ENCODE data around the gene HELZ2. TPM values are rescaled to one million over a fixed set of nuclear protein-coding genes. Genes with fewer than 3 reads are reported as not detected.

The HELZ2 gene
- total RNA-seq, 2 donors from 2014 or later, result 37.1 to 46.1 TPM

DNA sequence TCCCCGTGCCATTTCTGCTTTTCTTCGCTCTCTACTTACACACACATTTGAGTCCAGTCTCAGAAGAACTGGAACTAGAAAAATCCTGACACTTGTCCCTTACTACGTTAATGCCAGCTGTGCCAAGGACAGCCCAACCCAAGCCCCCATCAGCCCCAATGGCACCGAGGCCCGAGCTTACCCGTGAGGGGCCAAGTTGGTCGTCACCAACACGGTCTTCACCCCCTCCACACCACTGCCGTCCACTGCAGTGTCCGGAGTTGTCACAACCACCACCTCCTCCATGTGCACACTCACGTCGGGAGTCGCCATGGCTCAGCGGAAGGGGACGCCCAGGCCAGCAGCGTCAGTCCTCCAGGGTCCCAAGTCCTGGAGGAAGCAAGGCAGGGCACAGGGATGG, 45.0 kb upstream of the HELZ2 start:
- 97% methylated on average over 16 of the region's 16 CpGs for WGBS
- no peak for DNase-seq (ENCODE audit: low spot score)
- TF ChIP-seq POLR2AphosphoS5 (IDR thresholded peaks at IDR 0.05) (no peak), POLR2A (IDR thresholded peaks at IDR 0.05) (no peak)
- TF ChIP-seq, protein P1, sequence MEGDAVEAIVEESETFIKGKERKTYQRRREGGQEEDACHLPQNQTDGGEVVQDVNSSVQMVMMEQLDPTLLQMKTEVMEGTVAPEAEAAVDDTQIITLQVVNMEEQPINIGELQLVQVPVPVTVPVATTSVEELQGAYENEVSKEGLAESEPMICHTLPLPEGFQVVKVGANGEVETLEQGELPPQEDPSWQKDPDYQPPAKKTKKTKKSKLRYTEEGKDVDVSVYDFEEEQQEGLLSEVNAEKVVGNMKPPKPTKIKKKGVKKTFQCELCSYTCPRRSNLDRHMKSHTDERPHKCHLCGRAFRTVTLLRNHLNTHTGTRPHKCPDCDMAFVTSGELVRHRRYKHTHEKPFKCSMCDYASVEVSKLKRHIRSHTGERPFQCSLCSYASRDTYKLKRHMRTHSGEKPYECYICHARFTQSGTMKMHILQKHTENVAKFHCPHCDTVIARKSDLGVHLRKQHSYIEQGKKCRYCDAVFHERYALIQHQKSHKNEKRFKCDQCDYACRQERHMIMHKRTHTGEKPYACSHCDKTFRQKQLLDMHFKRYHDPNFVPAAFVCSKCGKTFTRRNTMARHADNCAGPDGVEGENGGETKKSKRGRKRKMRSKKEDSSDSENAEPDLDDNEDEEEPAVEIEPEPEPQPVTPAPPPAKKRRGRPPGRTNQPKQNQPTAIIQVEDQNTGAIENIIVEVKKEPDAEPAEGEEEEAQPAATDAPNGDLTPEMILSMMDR (IDR thresholded peaks at IDR 0.05), result no peak
- H3K4me1 ChIP-seq (replicated peaks), result no peaks in the 10 kb centered on the region
- H3K9me3 ChIP-seq, result no peaks in the 10 kb centered on the region
- H3K36me3 ChIP-seq, result peaks cover 0 to 13% of the 10 kb centered on the region in 2 donors
- intact Hi-C loops (cut with DNase I), result no loop called here
- H3K4me3 ChIP-seq, result no peak overlapping the region
- H3K27ac ChIP-seq, result no peak overlapping the region
- no peaks in the 10 kb centered on the region for H3K27me3 ChIP-seq (replicated peaks; ENCODE audit: insufficient read depth)

DNA sequence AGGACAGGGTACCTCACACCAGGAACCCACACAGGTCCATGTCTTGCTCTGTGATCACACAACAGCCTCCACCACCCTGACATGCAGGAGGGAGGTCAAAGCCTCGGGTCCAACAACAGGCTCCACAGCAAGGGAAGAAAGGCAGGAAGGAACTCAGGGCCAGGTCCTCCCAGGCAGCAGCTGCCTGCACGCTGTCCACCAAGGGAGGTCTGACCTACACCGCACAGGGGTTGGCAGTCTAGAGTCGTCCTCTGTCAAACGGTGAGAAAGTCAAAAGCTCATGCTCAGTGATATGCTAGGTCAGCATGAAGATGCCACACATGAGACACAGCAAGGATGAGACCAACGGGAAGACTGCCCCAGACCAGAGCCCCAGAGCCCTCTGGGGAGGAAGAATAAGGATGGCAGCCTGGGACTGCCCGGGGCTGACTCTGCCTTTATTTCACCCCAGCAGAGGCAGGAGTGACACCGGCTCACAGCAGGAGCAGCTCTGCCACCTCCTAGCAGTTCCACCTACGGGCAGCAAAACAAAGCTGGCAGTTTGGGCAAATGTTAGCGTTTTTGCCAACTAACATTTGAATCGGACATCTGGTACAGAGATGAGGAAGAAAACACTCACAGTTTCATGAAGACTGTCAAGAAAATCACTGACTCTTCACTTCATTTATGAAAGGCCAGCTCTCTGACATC, 44.4 kb upstream of the HELZ2 start:
- Histone ChIP-seq H3K36me3 (peaks cover 0 to 13% of the 10 kb centered on the region in 2 donors), H3K27ac (no peak overlapping the region), H3K9me3 (no peaks in the 10 kb centered on the region), H3K4me1 (replicated peaks) (no peaks in the 10 kb centered on the region), H3K27me3 (replicated peaks; ENCODE audit: insufficient read depth) (no peaks in the 10 kb centered on the region), H3K4me3 (no peak overlapping the region)
- 91% methylated on average over 10 of the region's 11 CpGs for WGBS
- intact Hi-C loops (cut with DNase I), result no loop called here
- TF ChIP-seq, protein P1 (IDR thresholded peaks at IDR 0.05), result no peak
- no peak for TF ChIP-seq POLR2AphosphoS5 (IDR thresholded peaks at IDR 0.05)
- TF ChIP-seq POLR2A (IDR thresholded peaks at IDR 0.05), result no peak
- no peak for DNase-seq (ENCODE audit: low spot score)

DNA sequence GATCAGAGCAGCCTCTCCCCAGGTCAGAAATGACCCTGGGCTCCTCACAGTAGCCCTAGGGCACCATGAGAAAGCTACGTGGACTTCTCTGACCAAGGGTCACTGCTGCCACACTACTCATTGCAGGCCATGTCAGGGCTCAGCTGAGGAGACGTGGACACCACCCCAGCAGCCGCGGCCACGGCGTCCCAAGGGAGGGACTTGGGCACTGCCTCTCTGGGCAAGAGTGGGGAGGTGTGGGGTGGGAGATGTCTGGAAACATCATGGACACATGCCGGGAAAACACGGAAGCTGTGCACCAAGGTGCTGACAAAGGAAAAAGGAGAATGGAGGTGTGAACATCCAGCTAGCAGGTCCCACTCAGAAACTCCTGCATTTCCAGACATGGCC, 43.8 kb upstream of the HELZ2 start:
- Histone ChIP-seq H3K9me3 (no peaks in the 10 kb centered on the region), H3K36me3 (peaks cover 0 to 13% of the 10 kb centered on the region in 2 donors), H3K4me3 (no peak overlapping the region), H3K4me1 (replicated peaks) (no peaks in the 10 kb centered on the region), H3K27ac (no peak overlapping the region), H3K27me3 (replicated peaks; ENCODE audit: insufficient read depth) (no peaks in the 10 kb centered on the region)
- intact Hi-C loops (cut with DNase I), result no loop called here
- WGBS, result 96% methylated on average over 8 of the region's 8 CpGs
- no peak for DNase-seq (ENCODE audit: low spot score)
- TF ChIP-seq POLR2A (IDR thresholded peaks at IDR 0.05) (no peak), POLR2AphosphoS5 (IDR thresholded peaks at IDR 0.05) (no peak)
- TF ChIP-seq, protein P1 (IDR thresholded peaks at IDR 0.05), result no peak

DNA sequence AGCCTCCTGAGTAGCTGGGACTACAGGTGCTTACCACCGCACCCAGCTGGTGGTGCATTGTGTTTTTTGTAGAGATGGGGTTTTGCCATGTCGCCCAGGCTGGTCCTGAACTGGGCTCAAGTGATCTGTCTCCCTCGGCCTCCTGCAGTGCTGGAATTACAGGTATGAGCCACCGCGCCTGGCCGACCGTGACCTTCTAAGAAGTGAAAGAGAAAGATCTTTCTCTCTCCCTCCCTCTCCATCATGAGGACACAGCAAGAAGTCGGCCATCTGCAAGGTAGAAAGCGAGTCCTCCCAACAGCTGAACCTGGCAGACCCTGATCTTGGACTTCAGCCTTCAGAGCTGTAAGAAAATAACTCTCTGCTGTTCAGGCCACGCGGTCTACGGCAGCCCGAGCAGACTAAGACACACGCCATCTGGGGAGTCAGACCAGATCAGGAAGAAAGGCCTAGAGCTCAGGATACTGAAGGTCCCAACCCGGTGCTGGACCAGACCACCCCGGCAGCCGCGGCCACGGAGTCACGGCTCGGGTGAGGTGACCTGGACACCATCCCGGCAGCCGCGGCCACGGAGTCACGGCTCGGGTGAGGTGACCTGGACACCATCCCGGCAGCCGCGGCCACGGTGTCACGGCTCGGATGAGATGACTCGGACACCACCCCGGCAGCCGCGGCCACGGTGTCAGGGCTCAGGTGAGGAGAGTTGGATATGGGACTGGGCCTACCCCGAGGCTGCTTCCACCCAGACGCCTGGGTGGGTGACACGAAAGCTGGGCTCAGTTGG, 43.2 kb upstream of the HELZ2 start:
- TF ChIP-seq POLR2AphosphoS5 (IDR thresholded peaks at IDR 0.05), result no peak
- TF ChIP-seq, protein P1 (IDR thresholded peaks at IDR 0.05), result no peak
- TF ChIP-seq POLR2A (IDR thresholded peaks at IDR 0.05), result no peak
- Histone ChIP-seq H3K4me1 (replicated peaks) (no peaks in the 10 kb centered on the region), H3K9me3 (no peaks in the 10 kb centered on the region), H3K36me3 (peaks cover 0 to 13% of the 10 kb centered on the region in 2 donors), H3K4me3 (no peak overlapping the region), H3K27ac (no peak overlapping the region), H3K27me3 (replicated peaks; ENCODE audit: insufficient read depth) (no peaks in the 10 kb centered on the region)
- 89% methylated on average over 38 of the region's 41 CpGs for WGBS
- no peak for DNase-seq (ENCODE audit: low spot score)
- intact Hi-C loops (cut with DNase I), result no loop called here
